Neural progenitor cell (in vitro differentiated cells): ENCODE measurements around the gene CLCF1.

Experiments used
- CTCF ChIP-seq: fragments of 200-600 bp; sonication (generic); IDR thresholded peaks from 2 replicates; pipeline ENCODE4 v1.5.1; 2017; ENCODE audit warnings: antibody characterized with exemption, mild to moderate bottlenecking
- EZH2 ChIP-seq: fragments of 200-600 bp; sonication (generic); IDR thresholded peaks from 2 replicates; pipeline ENCODE4 v1.6.1; 2017; ENCODE audit warnings: antibody characterized with exemption, mild to moderate bottlenecking, moderate library complexity

GRCh38 chr11:67387518-67387917, 14.1 kb upstream of the CLCF1 start:
- no peak for TF ChIP-seq CTCF
- no peak for TF ChIP-seq EZH2
